Rectal smooth muscle tissue (tissue), 1 donor: ENCODE results near the gene SMIM34.
"Not testable (repeated sequence)": the region's sequence is repeated elsewhere in the genome, so short reads cannot be mapped to it uniquely, and the experiment has no call there.

Experiments
- H3K27ac ChIP-seq: one replicate; pipeline ENCODE4 v1.7.0; 2013; ENCODE audit warnings: low read depth, low read length, inconsistent platforms
- H3K27me3 ChIP-seq: one replicate; pipeline ENCODE4 v1.7.0; 2013; ENCODE audit warnings: low read length; ENCODE audit not compliant: control insufficient read depth, insufficient read depth
- H3K36me3 ChIP-seq: one replicate; pipeline ENCODE4 v1.7.0; 2013; ENCODE audit warnings: low read length; ENCODE audit not compliant: control insufficient read depth, insufficient read depth
- H3K4me1 ChIP-seq: one replicate; pipeline ENCODE4 v1.7.0; 2013; ENCODE audit warnings: low read length; ENCODE audit not compliant: control insufficient read depth, insufficient read depth
- H3K4me3 ChIP-seq: one replicate; pipeline ENCODE4 v1.7.0; 2013; ENCODE audit warnings: low read length
- H3K9ac ChIP-seq: one replicate; pipeline ENCODE4 v1.7.0; 2013; ENCODE audit warnings: low read length

The SMIM34 gene

GRCh38 chr21:34406676-34407075 lies 17.1 kb downstream of the SMIM34 start:
- not testable (repeated sequence) for H3K27ac ChIP-seq, H3K9ac ChIP-seq, H3K4me1 ChIP-seq, H3K27me3 ChIP-seq, H3K4me3 ChIP-seq, H3K36me3 ChIP-seq

- not testable (repeated sequence) for H3K27ac ChIP-seq, H3K27me3 ChIP-seq
These were observed 17.6 kb downstream of the SMIM34 start for GRCh38 chr21:34406102-34406501.

GRCh38 chr21:34405686-34406085 lies 18.1 kb downstream of the SMIM34 start:
- not testable (repeated sequence) for H3K27ac ChIP-seq, H3K4me3 ChIP-seq, H3K9ac ChIP-seq, H3K4me1 ChIP-seq, H3K27me3 ChIP-seq, H3K36me3 ChIP-seq

More at GRCh38 chr21:34406102-34406501, 17.6 kb downstream of the SMIM34 start:
- not testable (repeated sequence) for H3K9ac ChIP-seq, H3K4me3 ChIP-seq, H3K36me3 ChIP-seq, H3K4me1 ChIP-seq

GRCh38 chr21:34404742-34405141 lies 19.0 kb downstream of the SMIM34 start:
- not testable (repeated sequence) for H3K4me1 ChIP-seq, H3K27ac ChIP-seq, H3K36me3 ChIP-seq, H3K4me3 ChIP-seq, H3K9ac ChIP-seq, H3K27me3 ChIP-seq

GRCh38 chr21:34400522-34400921 lies 23.2 kb downstream of the SMIM34 start:
- not testable (repeated sequence) for H3K4me3 ChIP-seq, H3K27me3 ChIP-seq, H3K36me3 ChIP-seq, H3K9ac ChIP-seq, H3K27ac ChIP-seq, H3K4me1 ChIP-seq

GRCh38 chr21:34383724-34384415 lies 39.9 kb downstream of the SMIM34 start:
- not testable (repeated sequence) for H3K27ac ChIP-seq, H3K4me1 ChIP-seq, H3K36me3 ChIP-seq, H3K27me3 ChIP-seq, H3K4me3 ChIP-seq, H3K9ac ChIP-seq

GRCh38 chr21:34383138-34383537 lies 40.6 kb downstream of the SMIM34 start:
- not testable (repeated sequence) for H3K36me3 ChIP-seq, H3K27ac ChIP-seq, H3K4me3 ChIP-seq, H3K4me1 ChIP-seq, H3K27me3 ChIP-seq, H3K9ac ChIP-seq

- H3K4me3 ChIP-seq, result not testable (repeated sequence)
These were observed 48.2 kb downstream of the SMIM34 start for GRCh38 chr21:34375619-34375972.

GRCh38 chr21:34374940-34375618 lies 48.7 kb downstream of the SMIM34 start, which contains the start of gene SMIM11:
Gene SMIM11 (plus strand): TSS chr21:34375507. CDS start chr21:34379505, 3,998 bp downstream.
- H3K9ac ChIP-seq, H3K4me3 ChIP-seq, H3K4me1 ChIP-seq, H3K27me3 ChIP-seq, H3K36me3 ChIP-seq, H3K27ac ChIP-seq: not testable (repeated sequence)

More at GRCh38 chr21:34375619-34375972, 48.2 kb downstream of the SMIM34 start:
- not testable (repeated sequence) for H3K9ac ChIP-seq, H3K4me1 ChIP-seq, H3K36me3 ChIP-seq, H3K27ac ChIP-seq, H3K27me3 ChIP-seq

- not testable (repeated sequence) for H3K36me3 ChIP-seq
These were observed 49.3 kb downstream of the SMIM34 start for GRCh38 chr21:34374462-34374861.

GRCh38 chr21:34372321-34372720 lies 51.4 kb downstream of the SMIM34 start:
- Histone ChIP-seq H3K27me3 (no peaks in the 10 kb centered on the region), H3K4me3 (no peak overlapping the region), H3K4me1 (no peaks in the 10 kb centered on the region), H3K27ac (no peak overlapping the region), H3K36me3 (no peaks in the 10 kb centered on the region), H3K9ac (no peak overlapping the region)

More at GRCh38 chr21:34374462-34374861, 49.3 kb downstream of the SMIM34 start:
- not testable (repeated sequence) for H3K4me1 ChIP-seq, H3K4me3 ChIP-seq, H3K27me3 ChIP-seq, H3K27ac ChIP-seq, H3K9ac ChIP-seq

- Histone ChIP-seq H3K36me3 (no peaks in the 10 kb centered on the region), H3K9ac (no peak overlapping the region), H3K27ac (no peak overlapping the region), H3K27me3 (no peaks in the 10 kb centered on the region), H3K4me1 (no peaks in the 10 kb centered on the region), H3K4me3 (no peak overlapping the region)
These were observed 54.0 kb downstream of the SMIM34 start for GRCh38 chr21:34369741-34370140.
